GM13977 (cell line): ENCODE measurements around the gene MANF.
A peak's percentile ranks its signal among the peaks of the same experiment; 100 is the strongest.

Experiments used
- DNase-seq: peaks from one replicate; pipeline ENCODE4 v3.0.0; 2012; ENCODE audit warnings: low spot score
- in situ Hi-C: fragments of 300-500 bp; cut with MboI; formaldehyde crosslinking; loops from one replicate; pipeline ENCODE4 v1.12.0; 2022; ENCODE audit warnings: low sequenced_read_pairs, low pct_unique_long_range_greater_than_20kb, mixed read lengths, inconsistent platforms; ENCODE audit not compliant: unreplicated experiment
- TF ChIP-seq, protein P1 (sequence below): IDR thresholded peaks from 2 replicates; pipeline ENCODE4 v1.5.1; 2012; ENCODE audit warnings: mild to moderate bottlenecking, control low read depth; ENCODE audit not compliant: insufficient read depth; ENCODE audit errors: extremely low read depth, missing control alignments

MANF gene

GRCh38 chr3:51384726-51385473, at the start of gene MANF:
Gene MANF (plus strand): TSS chr3:51385291. CDS start chr3:51385343, 52 bp downstream.
- in situ Hi-C loops = no loop called here
- DNase-seq = peak; percentile 100
- TF ChIP-seq, protein P1, sequence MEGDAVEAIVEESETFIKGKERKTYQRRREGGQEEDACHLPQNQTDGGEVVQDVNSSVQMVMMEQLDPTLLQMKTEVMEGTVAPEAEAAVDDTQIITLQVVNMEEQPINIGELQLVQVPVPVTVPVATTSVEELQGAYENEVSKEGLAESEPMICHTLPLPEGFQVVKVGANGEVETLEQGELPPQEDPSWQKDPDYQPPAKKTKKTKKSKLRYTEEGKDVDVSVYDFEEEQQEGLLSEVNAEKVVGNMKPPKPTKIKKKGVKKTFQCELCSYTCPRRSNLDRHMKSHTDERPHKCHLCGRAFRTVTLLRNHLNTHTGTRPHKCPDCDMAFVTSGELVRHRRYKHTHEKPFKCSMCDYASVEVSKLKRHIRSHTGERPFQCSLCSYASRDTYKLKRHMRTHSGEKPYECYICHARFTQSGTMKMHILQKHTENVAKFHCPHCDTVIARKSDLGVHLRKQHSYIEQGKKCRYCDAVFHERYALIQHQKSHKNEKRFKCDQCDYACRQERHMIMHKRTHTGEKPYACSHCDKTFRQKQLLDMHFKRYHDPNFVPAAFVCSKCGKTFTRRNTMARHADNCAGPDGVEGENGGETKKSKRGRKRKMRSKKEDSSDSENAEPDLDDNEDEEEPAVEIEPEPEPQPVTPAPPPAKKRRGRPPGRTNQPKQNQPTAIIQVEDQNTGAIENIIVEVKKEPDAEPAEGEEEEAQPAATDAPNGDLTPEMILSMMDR = no peak

- in situ Hi-C loops = no loop called here
- TF ChIP-seq, protein P1 = no peak
Measured at GRCh38 chr3:51336261-51336660, 48.8 kb upstream of the MANF start.

DNA sequence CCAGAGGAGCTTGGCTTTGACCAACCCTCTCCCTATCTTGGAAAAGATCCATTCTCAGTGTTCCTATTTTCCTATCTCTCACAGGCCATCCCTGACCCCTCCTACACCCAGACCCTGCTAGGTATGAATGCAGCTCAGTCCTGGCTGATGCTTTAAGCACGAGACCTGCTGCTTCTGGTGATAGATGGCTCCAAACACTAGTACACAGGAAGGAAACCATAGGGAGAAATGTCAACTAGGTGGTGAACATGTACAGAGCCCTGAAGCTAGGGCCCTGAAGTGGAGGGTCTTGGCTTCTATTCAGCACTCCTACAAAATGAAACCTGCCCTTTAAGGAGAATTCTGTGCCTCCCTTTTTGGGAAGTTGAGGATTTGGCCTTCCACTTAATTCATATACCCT, 47.4 kb upstream of the MANF start:
- TF ChIP-seq, protein P1 = no peak
- no peak for DNase-seq
- in situ Hi-C loops = no loop called here

More at GRCh38 chr3:51336261-51336660, 48.8 kb upstream of the MANF start:
- DNase-seq = no peak

DNA sequence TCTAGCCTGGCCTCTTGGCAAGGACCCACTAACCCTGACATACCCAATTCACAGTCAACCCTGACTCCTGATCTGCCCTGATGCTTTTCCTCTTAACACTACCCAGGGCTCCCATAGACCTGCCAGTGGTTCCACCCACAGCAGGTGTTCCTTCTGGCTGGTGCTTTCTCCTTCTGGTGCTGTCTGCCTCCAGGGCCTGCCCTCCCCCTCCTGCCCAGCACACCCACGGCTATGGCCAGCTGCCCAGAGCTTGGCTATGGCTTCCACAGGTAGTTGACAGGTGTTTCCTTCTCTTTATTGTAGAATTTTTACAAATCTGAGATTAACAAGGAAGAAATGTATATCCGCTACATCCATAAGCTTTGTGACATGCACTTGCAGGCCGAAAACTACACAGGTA, 46.5 kb upstream of the MANF start:
- TF ChIP-seq, protein P1 = no peak
- DNase-seq = no peak
- in situ Hi-C loops = no loop called here

DNA sequence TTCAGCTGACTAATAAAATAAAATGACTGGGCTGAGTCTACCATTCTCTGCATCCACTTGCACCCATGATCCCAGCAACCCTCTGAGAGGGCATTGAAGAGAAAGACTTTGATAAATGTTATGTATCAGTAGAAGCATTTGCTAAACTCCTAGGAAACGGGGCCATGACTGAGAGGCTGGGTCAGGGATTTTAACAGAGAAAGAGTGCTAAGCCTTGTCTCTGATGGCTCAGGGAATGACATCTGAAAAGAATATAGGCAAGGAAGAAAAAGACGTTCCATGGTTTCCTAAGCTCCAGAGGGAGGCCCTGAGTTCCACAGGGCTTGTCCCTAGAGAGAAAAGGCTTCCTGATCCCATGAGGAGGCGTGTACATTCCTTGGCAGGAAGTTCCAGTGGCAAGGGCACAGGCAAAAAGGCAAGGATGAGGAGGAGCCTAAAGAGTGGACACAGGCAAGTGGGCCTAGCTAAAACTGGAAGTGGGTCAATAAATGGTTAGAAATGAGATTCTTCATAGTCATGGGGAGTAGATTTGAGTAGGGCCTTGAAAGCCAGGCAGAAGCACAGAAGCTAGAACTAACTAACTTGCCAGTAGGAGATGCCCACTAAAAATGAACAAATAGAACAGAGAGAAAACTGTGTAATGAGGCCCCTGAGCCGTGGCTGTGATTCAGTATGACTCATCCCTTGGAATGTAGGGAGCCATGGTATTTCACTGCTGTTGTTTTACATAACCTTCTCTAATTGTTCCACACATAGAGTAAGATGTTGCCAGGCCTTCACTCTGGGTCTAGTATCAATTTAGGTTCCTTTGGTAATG, 44.9 kb upstream of the MANF start:
- TF ChIP-seq, protein P1 = no peak

DNA sequence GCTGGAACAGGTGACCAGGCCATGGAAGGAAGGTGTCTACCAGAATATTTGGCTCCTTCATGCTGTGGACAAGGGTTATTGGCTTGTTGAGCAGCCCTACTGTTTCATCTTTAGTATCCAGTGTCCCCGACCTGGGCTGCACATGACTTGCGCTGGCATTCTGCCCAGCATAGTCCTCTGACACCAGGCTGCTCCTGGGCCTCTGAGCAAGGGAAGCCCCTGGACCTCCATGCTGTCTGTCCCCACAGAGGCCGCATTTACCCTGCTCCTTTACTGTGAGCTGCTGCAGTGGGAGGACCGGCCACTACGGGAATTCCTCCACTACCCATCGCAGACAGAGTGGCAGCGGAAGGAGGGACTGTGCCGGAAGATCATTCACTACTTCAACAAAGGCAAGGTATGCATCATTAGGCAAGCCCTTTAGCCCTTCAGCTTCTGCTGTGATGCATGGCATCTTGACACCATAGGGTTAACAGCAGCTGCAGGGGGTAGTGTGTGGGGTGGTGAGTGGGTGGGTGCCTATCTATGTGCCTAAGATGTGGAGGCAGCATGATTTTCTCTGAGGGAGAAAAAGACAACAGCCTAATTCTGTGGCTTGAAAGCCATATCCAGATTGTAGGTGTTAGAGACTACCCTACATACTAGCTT, 44.0 kb upstream of the MANF start:
- in situ Hi-C loops = no loop called here
- TF ChIP-seq, protein P1 = no peak
- no peak for DNase-seq

More for the DNA sequence above, 44.9 kb upstream of the MANF start:
- DNase-seq = no peak
- in situ Hi-C loops = no loop called here
